ENCODE results near the gene SCP2. TPM values are rescaled to one million over a fixed set of nuclear protein-coding genes. Genes with fewer than 3 reads are reported as not detected.

Gene SCP2
- total RNA-seq, 1 experiment from 2014 or later = 56.4 TPM

DNA sequence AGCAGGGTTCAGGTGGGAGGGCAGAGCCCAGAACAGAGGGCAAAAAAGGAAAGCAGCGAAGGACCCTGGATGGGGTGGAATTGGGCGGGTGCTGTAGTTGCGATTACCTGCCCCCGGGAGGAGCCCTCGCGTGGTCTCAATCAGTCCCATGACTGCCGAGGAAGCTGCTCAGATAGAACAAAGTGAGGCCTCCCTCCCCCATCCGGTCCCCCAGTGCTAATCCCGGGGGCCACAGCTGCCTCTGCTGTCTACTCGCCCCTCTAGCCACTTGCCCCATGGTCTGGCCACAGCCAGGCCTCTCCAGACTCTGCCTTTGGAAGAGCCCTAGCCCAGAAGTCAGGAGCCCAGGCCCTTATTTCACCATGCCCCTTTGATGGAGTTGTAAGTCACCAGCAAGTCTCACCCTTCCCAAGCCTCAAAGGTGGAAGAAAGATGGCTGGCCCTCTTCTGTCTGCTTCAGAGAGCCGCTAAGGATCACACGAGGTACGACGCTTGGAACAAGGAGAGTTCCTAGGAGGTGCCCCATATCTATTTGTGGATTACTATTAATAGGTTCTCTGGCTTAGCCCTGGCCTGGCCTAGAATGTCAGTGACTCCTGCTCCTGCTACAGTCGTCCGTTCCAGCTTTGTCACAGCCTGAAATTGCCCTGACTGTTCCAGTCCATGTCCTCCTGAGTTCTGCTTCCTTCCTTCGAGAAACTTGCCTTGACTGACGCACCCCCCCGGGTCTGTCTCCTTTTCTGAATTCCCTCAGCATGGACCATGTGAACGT is 22.0 kb upstream of the SCP2 start:
- Mint-ChIP-seq H3K27ac (0 out of 2 replicates have a peak overlapping the region, but pooled peaks have one; percentile 4), H3K4me3 (no peak overlapping the region), H3K36me3 (no peaks in the 10 kb centered on the region), H3K27me3 (ENCODE audit: low read depth) (no peaks in the 10 kb centered on the region), H3K9me3 (no peaks in the 10 kb centered on the region), H3K4me1 (peaks cover 29% of the 10 kb centered on the region)
- ATAC-seq (peak; percentile 95), DNase-seq (ENCODE audit: low spot score) (peak; percentile 78)
- CTCF ChIA-PET = interaction anchor here (0.6 to 1.9 kb wide), 27 partner anchors 9 to 291 kb away, joined by 3 to 11 read pairs (median 4); partner anchors contain the start of genes ECHDC2, PODN, SCP2 and ZYG11A
- POLR2A ChIA-PET = interaction anchor here (0.5 to 1.0 kb wide), 2 partner anchors 10 to 327 kb away, joined by 3 to 4 read pairs; no protein-coding TSS in a partner anchor
- TF ChIP-seq MAX (CRISPR knock-in tag; IDR thresholded peaks at IDR 0.05) = 0 out of 2 replicates have a peak, but pooled peaks have one; percentile 18
- no peak for TF ChIP-seq ATF3 (CRISPR knock-in tag; conservative IDR thresholded peaks at IDR 0.05)

- CTCF ChIA-PET = interaction anchor here (0.6 to 1.9 kb wide), 5 partner anchors 15 to 280 kb away, joined by 3 to 9 read pairs (median 7); partner anchors contain the start of genes ECHDC2 and ZYG11B
- H3K36me3 Mint-ChIP-seq = no peaks in the 10 kb centered on the region
- POLR2A ChIA-PET = interaction anchor here (0.5 kb wide), 1 partner anchor 119 kb away, joined by 3 read pairs; no protein-coding TSS in a partner anchor
- ATAC-seq = no peak; the same call in 1 of the 2 replicates
- H3K4me1 Mint-ChIP-seq = peaks cover 23% of the 10 kb centered on the region
- no peak overlapping the region for H3K4me3 Mint-ChIP-seq
- H3K27ac Mint-ChIP-seq = no peak overlapping the region
- TF ChIP-seq SP1 (CRISPR knock-in tag; conservative IDR thresholded peaks at IDR 0.05) = no peak
- TF ChIP-seq, protein P1, sequence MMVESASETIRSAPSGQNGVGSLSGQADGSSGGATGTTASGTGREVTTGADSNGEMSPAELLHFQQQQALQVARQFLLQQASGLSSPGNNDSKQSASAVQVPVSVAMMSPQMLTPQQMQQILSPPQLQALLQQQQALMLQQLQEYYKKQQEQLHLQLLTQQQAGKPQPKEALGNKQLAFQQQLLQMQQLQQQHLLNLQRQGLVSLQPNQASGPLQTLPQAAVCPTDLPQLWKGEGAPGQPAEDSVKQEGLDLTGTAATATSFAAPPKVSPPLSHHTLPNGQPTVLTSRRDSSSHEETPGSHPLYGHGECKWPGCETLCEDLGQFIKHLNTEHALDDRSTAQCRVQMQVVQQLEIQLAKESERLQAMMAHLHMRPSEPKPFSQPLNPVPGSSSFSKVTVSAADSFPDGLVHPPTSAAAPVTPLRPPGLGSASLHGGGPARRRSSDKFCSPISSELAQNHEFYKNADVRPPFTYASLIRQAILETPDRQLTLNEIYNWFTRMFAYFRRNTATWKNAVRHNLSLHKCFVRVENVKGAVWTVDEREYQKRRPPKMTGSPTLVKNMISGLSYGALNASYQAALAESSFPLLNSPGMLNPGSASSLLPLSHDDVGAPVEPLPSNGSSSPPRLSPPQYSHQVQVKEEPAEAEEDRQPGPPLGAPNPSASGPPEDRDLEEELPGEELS (CRISPR knock-in tag; IDR thresholded peaks at IDR 0.05) = no peak
- TF ChIP-seq ATF1 (CRISPR knock-in tag; IDR thresholded peaks at IDR 0.05) = no peak
- no peak for TF ChIP-seq JUN (CRISPR knock-in tag; IDR thresholded peaks at IDR 0.05)
- TF ChIP-seq ZNF138 (CRISPR knock-in tag; conservative IDR thresholded peaks at IDR 0.05) = no peak
- no peak for TF ChIP-seq RORB (CRISPR knock-in tag; IDR thresholded peaks at IDR 0.05)
- no peak for TF ChIP-seq ELF4 (CRISPR knock-in tag; IDR thresholded peaks at IDR 0.05; ENCODE audit: low read depth)
- TF ChIP-seq EMX1 (CRISPR knock-in tag; IDR thresholded peaks at IDR 0.05) = no peak
- TF ChIP-seq ETV6 (CRISPR knock-in tag; IDR thresholded peaks at IDR 0.05) = no peak
- H3K27me3 Mint-ChIP-seq (ENCODE audit: low read depth) = no peaks in the 10 kb centered on the region
- H3K9me3 Mint-ChIP-seq = no peaks in the 10 kb centered on the region
- DNase-seq (ENCODE audit: low spot score) = no peak
Measured at GRCh38 chr1:52906135-52906603, 20.9 kb upstream of the SCP2 start.

GRCh38 chr1:52907068-52907811 is 19.8 kb upstream of the SCP2 start:
- DNase-seq (ENCODE audit: low spot score) = no peak
- H3K36me3 Mint-ChIP-seq = no peaks in the 10 kb centered on the region
- no peak for ATAC-seq
- H3K27ac Mint-ChIP-seq = no peak overlapping the region
- no peaks in the 10 kb centered on the region for H3K27me3 Mint-ChIP-seq (ENCODE audit: low read depth)
- no peaks in the 10 kb centered on the region for H3K9me3 Mint-ChIP-seq
- CTCF ChIA-PET = interaction anchor here (1.2 kb wide), 1 partner anchor 280 kb away, joined by 5 read pairs; no protein-coding TSS in a partner anchor
- POLR2A ChIA-PET = no interaction called here
- H3K4me1 Mint-ChIP-seq = peaks cover 26% of the 10 kb centered on the region
- no peak overlapping the region for H3K4me3 Mint-ChIP-seq
- TF ChIP-seq E2F5 (CRISPR knock-in tag; IDR thresholded peaks at IDR 0.05) (no peak), SP1 (CRISPR knock-in tag; conservative IDR thresholded peaks at IDR 0.05) (no peak), ZNF121 (CRISPR knock-in tag; IDR thresholded peaks at IDR 0.05) (no peak), ZNF423 (CRISPR knock-in tag; IDR thresholded peaks at IDR 0.05) (no peak), CTCF (IDR thresholded peaks at IDR 0.05) (no peak)
- TF ChIP-seq, protein P2, sequence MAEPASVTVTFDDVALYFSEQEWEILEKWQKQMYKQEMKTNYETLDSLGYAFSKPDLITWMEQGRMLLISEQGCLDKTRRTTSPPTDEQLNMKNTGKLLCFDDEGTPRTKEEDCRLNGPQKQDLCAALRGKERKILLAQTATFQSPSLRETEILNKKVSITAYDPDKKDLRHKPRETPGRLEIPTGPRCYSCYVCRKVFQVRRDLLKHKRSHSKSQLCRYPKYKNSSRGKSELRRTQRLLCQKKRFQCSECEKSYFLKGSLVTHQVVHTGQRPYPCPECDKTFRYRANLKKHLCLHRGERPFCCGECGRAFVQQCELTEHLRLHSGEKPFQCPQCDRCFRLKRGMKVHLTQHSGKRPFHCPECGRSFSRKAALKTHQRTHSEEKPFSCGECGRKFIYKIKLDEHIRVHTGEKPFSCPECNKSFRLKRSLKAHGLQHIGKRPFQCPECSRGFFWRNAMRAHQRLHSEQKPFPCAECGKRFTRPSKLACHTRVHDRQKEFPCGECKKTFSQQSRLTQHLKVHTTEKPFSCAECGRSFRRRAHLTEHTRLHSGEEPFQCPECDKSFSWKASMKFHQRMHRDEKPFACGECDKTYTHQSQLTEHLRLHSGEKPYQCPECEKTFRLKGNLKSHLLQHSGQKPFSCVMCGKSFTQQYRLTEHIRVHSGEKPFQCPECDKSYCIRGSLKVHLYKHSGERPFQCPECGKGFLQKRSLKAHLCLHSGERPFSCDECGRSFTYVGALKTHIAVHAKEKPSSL (CRISPR knock-in tag; conservative IDR thresholded peaks at IDR 0.05) = no peak
- TF ChIP-seq, protein P3, sequence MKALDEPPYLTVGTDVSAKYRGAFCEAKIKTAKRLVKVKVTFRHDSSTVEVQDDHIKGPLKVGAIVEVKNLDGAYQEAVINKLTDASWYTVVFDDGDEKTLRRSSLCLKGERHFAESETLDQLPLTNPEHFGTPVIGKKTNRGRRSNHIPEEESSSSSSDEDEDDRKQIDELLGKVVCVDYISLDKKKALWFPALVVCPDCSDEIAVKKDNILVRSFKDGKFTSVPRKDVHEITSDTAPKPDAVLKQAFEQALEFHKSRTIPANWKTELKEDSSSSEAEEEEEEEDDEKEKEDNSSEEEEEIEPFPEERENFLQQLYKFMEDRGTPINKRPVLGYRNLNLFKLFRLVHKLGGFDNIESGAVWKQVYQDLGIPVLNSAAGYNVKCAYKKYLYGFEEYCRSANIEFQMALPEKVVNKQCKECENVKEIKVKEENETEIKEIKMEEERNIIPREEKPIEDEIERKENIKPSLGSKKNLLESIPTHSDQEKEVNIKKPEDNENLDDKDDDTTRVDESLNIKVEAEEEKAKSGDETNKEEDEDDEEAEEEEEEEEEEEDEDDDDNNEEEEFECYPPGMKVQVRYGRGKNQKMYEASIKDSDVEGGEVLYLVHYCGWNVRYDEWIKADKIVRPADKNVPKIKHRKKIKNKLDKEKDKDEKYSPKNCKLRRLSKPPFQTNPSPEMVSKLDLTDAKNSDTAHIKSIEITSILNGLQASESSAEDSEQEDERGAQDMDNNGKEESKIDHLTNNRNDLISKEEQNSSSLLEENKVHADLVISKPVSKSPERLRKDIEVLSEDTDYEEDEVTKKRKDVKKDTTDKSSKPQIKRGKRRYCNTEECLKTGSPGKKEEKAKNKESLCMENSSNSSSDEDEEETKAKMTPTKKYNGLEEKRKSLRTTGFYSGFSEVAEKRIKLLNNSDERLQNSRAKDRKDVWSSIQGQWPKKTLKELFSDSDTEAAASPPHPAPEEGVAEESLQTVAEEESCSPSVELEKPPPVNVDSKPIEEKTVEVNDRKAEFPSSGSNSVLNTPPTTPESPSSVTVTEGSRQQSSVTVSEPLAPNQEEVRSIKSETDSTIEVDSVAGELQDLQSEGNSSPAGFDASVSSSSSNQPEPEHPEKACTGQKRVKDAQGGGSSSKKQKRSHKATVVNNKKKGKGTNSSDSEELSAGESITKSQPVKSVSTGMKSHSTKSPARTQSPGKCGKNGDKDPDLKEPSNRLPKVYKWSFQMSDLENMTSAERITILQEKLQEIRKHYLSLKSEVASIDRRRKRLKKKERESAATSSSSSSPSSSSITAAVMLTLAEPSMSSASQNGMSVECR (CRISPR knock-in tag; IDR thresholded peaks at IDR 0.05; ENCODE audit: borderline replicate concordance) = no peak
